ENCODE measurements around the gene NBEA.

Gene NBEA

GRCh38 chr13:35684432-35684831 is 742.4 kb downstream of the NBEA start:
- H3K4me3 ChIP-seq (ENCODE audit: low read depth, low read length), result no peak overlapping the region
- no peak for DNase-seq (ENCODE audit: low read depth, low spot score)
- in situ Hi-C loops (cut with HindIII; ENCODE audit: low sequenced_read_pairs), result no loop called here
- TF ChIP-seq CTCF (IDR thresholded peaks at IDR 0.05; ENCODE audit: low read depth, low read length), result no peak

- H3K4me3 ChIP-seq (ENCODE audit: low read depth, low read length), result no peak overlapping the region
- in situ Hi-C loops (cut with HindIII; ENCODE audit: low sequenced_read_pairs), result no loop called here
- TF ChIP-seq CTCF (IDR thresholded peaks at IDR 0.05; ENCODE audit: low read depth, low read length), result no peak
- no peak for DNase-seq (ENCODE audit: low read depth, low spot score)
These were observed 745.3 kb downstream of the NBEA start for GRCh38 chr13:35687336-35687735.

DNA sequence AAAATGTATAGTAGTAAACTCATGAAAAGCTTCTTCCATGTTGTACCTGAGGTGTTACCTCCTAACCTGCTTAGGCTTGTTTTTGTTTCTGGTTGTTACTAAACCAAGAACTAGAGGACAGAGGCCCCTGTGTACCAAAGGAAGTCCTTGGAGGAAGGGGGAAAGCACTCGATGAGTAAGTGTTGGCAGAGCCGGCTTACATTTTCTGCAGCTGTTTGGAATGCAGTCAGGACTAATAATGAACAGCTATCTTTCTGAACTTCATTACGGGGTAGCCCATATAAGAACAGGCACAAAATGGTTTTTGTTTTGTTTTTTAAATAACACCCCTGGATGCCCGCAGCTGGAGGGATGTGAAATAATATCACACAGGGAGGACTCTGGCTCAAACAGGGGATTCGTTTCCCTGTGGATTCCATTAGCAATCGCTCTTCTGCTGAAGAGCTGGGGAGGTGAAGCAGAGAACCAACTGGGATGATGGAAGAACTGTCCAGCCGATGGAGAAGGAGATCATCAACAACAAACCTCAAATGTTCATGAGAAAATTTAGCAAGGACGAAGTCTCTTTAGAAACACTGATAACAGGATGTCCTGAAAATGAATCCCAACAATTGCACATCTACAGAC is 748.6 kb downstream of the NBEA start:
- no peak for TF ChIP-seq CTCF (IDR thresholded peaks at IDR 0.05; ENCODE audit: low read depth, low read length)
- in situ Hi-C loops (cut with HindIII; ENCODE audit: low sequenced_read_pairs), result no loop called here
- H3K4me3 ChIP-seq (ENCODE audit: low read depth, low read length), result no peak overlapping the region
- DNase-seq (ENCODE audit: low read depth, low spot score), result peak; percentile 48

DNA sequence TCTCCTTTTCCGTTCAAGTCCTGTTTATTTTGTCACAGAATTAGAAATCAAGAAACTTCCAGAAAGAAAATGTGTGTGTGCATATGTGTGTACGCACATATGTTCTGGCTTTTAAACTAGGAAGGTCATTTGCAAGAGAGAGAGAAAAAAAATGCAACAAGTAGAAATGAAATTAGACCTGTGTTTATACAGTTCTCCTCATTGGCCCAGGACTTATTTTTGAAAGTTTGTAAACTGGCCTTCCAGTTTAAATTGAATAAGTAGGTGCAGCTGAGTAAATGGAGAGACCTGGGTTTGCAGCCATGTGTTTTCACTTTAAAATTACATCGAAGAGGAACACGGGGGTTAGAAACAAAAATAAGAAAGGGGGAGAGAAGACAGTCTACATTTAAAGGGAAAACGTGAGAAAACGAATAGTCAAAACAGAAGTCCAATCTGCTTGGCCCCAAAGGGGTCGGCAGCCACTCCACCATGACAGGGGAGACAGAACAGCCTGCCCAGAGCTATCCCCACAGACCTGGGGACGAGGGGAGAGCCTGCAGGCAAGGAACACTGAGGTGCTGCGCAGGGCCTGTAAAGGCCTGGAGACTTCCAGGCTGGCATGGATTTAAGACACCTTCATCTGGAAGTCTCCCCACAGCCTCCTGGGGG is 751.2 kb downstream of the NBEA start:
- DNase-seq (ENCODE audit: low read depth, low spot score), result no peak
- no peak overlapping the region for H3K4me3 ChIP-seq (ENCODE audit: low read depth, low read length)
- TF ChIP-seq CTCF (IDR thresholded peaks at IDR 0.05; ENCODE audit: low read depth, low read length), result no peak
- in situ Hi-C loops (cut with HindIII; ENCODE audit: low sequenced_read_pairs), result no loop called here

GRCh38 chr13:35694031-35694430 is 752.0 kb downstream of the NBEA start:
- H3K4me3 ChIP-seq (ENCODE audit: low read depth, low read length), result no peak overlapping the region
- no peak for TF ChIP-seq CTCF (IDR thresholded peaks at IDR 0.05; ENCODE audit: low read depth, low read length)
- no peak for DNase-seq (ENCODE audit: low read depth, low spot score)
- in situ Hi-C loops (cut with HindIII; ENCODE audit: low sequenced_read_pairs), result no loop called here

GRCh38 chr13:35694549-35695447 is 752.7 kb downstream of the NBEA start:
- DNase-seq (ENCODE audit: low read depth, low spot score), result no peak
- no peak for TF ChIP-seq CTCF (IDR thresholded peaks at IDR 0.05; ENCODE audit: low read depth, low read length)
- H3K4me3 ChIP-seq (ENCODE audit: low read depth, low read length), result no peak overlapping the region
- in situ Hi-C loops (cut with HindIII; ENCODE audit: low sequenced_read_pairs), result no loop called here
